Inferior parietal cortex (tissue), 1 donor: ENCODE results near the gene HNRNPAB.
"Not testable (repeated sequence)": the region's sequence is repeated elsewhere in the genome, so short reads cannot be mapped to it uniquely, and the experiment has no call there.

Experiments used
- DNase-seq: peaks from one replicate; pipeline ENCODE4 v3.0.0-alpha.2; 2016; ENCODE audit errors: extremely low spot score

Gene HNRNPAB

GRCh38 chr5:178244576-178244975, 40.2 kb downstream of the HNRNPAB start:
- no peak for DNase-seq

GRCh38 chr5:178245389-178245788, 41.1 kb downstream of the HNRNPAB start:
- no peak for DNase-seq

- no peak for DNase-seq
Measured at GRCh38 chr5:178246624-178247279, 42.4 kb downstream of the HNRNPAB start.

GRCh38 chr5:178247481-178248456, 43.4 kb downstream of the HNRNPAB start:
- no peak for DNase-seq

GRCh38 chr5:178248750-178249149, 44.4 kb downstream of the HNRNPAB start:
- no peak for DNase-seq

GRCh38 chr5:178249191-178249989, 45.1 kb downstream of the HNRNPAB start:
- DNase-seq, result no peak

GRCh38 chr5:178250263-178250662, 45.9 kb downstream of the HNRNPAB start:
- no peak for DNase-seq

- DNase-seq, result no peak
Measured at GRCh38 chr5:178252258-178252657, 47.9 kb downstream of the HNRNPAB start.

GRCh38 chr5:178253632-178254031, 49.3 kb downstream of the HNRNPAB start:
- DNase-seq, result not testable (repeated sequence)

- DNase-seq, result no peak
Measured at GRCh38 chr5:178256746-178257145, 52.4 kb downstream of the HNRNPAB start.

GRCh38 chr5:178257650-178258049, 53.3 kb downstream of the HNRNPAB start:
- DNase-seq, result no peak

GRCh38 chr5:178259623-178260536, 55.5 kb downstream of the HNRNPAB start:
- DNase-seq, result no peak
